GM12864 (cell line): ENCODE results near the gene NCS1.

Source experiments
- DNase-seq: peaks from one replicate; pipeline ENCODE4 v3.0.0-alpha.2; 2011; ENCODE audit warnings: low read depth
- H3K4me3 ChIP-seq: 2 replicates; pipeline ENCODE4 v1.5.1; 2011; ENCODE audit warnings: mild to moderate bottlenecking, low read depth, low read length, control low read depth
- TF ChIP-seq, protein P1 (sequence below): IDR thresholded peaks from 2 replicates; pipeline ENCODE4 v1.5.1; 2011; ENCODE audit warnings: low read depth, mild to moderate bottlenecking, moderate library complexity, low read length, control low read depth, inconsistent platforms; ENCODE audit errors: missing control alignments

NCS1 gene

DNA sequence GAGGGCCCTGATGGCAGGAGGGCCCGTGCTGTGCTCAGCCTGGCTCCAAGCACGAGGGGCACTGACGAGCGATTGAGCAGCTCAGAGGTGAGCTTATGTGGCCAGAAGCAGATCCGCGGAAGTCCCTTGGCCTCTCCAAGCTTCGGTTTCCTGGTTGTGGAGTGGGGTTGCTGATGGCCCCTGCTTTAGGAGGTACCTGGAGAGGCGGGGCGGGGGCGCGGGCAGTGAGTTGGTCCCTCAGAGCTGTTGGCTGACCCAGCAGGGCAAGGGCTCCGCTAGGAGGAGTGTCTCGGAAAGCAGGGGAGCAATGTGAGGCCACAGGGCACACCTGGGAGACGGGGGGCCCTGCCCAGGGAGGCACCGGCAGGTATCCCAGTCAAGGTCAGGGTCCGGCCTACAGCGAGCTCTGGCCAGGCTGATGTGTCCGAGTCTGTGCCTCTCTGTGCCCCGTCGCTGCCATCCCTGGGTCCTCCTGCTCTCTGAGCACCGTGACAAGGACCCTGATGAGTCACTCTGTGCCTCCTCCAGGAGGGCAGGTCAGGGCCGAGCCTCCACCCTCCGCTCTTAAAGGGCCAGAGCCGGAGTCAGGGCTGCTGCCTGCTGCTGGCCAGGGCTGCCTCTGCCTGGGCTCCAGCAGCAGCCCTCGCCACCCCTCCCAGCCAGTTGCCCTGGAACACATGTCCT lies 14.8 kb downstream of the NCS1 start:
- H3K4me3 ChIP-seq = no peak overlapping the region
- DNase-seq = no peak
- TF ChIP-seq, protein P1, sequence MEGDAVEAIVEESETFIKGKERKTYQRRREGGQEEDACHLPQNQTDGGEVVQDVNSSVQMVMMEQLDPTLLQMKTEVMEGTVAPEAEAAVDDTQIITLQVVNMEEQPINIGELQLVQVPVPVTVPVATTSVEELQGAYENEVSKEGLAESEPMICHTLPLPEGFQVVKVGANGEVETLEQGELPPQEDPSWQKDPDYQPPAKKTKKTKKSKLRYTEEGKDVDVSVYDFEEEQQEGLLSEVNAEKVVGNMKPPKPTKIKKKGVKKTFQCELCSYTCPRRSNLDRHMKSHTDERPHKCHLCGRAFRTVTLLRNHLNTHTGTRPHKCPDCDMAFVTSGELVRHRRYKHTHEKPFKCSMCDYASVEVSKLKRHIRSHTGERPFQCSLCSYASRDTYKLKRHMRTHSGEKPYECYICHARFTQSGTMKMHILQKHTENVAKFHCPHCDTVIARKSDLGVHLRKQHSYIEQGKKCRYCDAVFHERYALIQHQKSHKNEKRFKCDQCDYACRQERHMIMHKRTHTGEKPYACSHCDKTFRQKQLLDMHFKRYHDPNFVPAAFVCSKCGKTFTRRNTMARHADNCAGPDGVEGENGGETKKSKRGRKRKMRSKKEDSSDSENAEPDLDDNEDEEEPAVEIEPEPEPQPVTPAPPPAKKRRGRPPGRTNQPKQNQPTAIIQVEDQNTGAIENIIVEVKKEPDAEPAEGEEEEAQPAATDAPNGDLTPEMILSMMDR = no peak

DNA sequence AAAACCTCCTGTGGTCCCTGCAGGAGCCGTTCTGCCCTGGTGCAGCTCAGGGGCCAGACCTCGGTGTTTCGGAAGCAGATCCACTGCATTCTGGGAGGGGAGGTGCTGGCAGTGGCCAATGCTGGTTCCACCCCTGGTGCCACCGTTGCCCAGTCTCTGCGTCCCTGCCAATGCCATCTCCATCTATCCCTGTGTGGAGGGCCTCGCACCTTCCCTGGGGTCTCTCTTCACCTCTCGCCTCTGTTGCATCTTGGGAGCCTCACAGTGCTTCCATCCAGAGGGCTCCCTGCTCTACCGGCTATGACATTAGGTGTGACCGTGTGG lies 15.3 kb downstream of the NCS1 start:
- no peak overlapping the region for H3K4me3 ChIP-seq
- TF ChIP-seq, protein P1 = no peak
- DNase-seq = no peak

DNA sequence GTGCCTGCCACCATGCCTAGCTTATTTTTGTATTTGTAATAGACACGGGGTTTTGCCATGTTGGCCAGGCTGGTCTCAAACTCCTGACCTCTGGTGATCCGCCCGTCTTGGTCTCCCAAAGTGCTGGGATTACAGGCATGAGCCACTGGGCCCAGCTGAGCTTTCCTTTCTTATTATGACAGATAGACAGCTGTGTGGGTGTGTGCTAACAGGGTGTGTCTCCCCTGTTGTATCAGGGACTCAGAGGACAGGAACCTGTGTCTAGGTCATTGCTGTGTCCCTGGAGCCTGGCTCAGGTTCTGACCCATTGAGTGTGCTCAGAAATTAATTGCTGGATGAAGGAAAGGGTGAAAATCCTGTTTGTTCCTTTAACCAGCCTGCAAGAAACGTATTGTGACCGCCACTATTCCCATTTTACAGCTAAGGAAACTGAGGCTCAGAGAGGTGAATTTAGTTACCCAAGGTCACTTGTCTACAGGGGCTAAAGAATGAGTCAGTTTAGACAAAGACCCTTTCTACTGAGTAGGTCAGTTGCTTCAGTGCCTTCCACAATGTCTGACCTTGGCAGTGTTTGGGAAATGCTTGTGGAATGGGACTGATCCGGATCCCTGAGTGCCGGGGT lies 16.8 kb downstream of the NCS1 start:
- no peak overlapping the region for H3K4me3 ChIP-seq
- DNase-seq = no peak
- TF ChIP-seq, protein P1 = no peak

DNA sequence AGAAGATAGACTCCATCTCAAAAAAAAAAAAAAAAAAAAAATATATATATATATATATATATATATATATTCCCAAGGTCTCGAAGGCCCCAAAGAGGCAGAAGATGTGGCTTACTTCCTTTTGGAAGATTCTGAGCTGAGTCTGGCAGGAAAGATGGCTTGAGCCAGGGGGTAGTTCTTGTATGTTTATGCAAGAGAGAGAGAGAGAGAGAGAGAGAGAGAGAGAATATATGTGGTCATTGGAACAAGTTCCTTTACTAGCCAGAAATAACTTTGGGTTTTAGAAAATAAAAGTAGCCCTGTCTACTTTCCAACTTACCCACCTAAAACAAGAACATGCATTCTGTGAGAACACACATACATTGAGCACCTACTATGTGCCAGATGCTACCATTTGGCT lies 17.6 kb downstream of the NCS1 start:
- TF ChIP-seq, protein P1 = no peak
- DNase-seq = no peak
- no peak overlapping the region for H3K4me3 ChIP-seq

DNA sequence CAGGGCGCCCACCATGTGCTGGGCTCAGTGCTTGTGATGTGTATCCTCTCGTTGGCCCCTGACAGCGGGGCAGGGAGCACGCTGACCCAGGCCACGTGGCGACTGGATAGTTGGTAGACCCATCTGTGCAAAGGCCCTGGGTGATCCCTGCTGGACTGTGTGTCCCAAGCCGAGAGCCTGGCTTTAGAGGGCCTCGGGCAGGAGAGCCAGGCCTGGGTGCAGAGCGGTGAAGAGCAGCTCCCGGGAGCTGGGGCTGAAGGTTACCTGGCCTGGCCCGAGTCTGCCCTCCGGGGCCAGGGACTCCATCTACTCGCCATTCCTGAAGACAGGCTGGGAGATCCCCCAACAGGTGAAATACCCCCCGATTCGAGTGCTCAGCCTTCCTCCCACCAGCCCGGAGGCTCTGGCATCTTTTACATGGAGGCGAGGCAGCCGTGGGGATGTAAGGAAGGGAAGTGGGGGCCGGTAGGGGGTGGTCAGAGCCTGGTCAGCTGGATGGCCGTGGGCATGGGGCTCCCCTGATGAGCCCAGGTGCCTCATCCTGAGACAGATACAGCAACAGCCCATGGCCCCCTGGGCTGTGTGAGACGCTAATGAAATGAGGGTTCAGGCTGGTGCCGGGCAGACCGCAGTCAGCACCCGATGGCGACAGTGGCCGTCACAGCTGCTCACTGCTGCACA lies 19.0 kb downstream of the NCS1 start:
- TF ChIP-seq, protein P1 = no peak
- no peak overlapping the region for H3K4me3 ChIP-seq
- no peak for DNase-seq

DNA sequence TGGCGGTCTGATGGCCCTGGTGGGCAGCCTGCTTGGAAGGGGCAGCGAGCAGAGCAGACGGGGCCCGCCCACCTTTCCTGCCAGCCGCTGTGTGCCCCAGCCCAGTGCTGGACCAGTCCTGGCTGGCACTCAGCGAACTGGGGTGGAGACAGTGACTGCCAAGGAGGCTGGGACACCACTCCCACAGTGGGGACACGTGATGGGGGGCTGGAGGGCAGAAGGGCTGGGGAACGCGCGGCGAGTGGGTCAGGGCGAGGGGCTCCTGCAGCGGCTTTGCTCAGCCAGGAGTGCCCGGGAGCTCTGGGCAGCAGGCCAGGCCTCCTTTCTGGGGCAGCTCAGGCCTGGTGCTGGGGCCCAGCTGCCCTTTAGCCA lies 19.5 kb downstream of the NCS1 start:
- DNase-seq = no peak
- TF ChIP-seq, protein P1 = no peak
- H3K4me3 ChIP-seq = no peak overlapping the region
